Measurements from ENCODE around the gene ZMIZ1. TPM values are rescaled to one million over a fixed set of nuclear protein-coding genes. Genes with fewer than 3 reads are reported as not detected.

The ZMIZ1 gene
- polyA plus RNA-seq, 1 experiment: 13.0 TPM

DNA sequence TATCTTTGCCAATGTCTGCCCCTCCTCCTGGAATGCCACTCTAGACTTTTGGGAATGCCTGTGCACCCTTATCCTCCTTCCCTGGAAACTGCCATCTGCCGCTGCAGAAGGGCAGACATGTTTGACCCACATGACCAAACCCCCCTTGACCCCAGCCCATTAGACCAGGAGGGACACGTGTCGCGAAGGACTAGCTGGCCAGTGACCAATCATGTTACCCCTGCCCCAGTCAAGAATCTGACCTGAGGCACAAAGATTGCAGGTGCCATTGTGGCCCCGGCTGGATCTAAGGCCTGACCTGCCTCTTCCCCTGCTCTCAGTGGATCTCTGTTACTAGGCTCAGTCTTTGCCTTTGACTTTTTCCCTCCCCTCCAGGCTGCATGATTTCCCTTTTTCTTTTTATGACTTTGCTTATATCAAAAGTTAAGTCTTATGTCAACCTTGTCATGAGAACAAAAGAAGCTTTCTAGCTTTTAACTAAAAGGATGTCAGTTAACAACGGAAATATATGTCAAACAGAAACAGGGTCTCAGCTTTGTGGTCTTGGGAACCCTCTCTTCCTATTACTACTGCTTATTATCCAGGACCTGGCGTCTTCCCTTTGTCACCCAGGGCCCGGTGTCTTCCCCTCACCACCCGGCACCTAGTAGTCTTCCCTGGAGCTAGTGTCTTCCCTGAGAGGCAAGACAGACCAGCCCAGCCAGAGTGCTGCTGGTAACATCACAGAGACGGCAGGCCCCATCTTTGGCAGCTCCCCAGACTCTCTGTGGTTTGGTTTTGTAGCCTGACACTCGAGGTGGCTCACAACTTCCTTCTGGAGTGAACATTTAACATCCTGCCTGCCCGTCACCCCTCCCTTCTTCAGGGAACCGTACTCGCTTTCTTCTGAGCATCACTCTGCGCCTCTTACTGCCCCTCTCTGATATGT is 254.1 kb downstream of the ZMIZ1 start:
- no peaks in the 10 kb centered on the region for H3K36me3 ChIP-seq (ENCODE audit: control insufficient read depth, insufficient read depth, low read length)
- ChIA-PET CTCF (interaction anchor here (0.6 to 1.4 kb wide), 4 partner anchors 25 to 128 kb away, joined by 3 to 4 read pairs (median 3); no protein-coding TSS in a partner anchor), POLR2A (no interaction called here)
- no peak for TF ChIP-seq CTCF (IDR thresholded peaks at IDR 0.05; ENCODE audit: insufficient read depth, low read depth, low read length)
- no peak overlapping the region for H3K4me3 ChIP-seq (ENCODE audit: low read depth, low read length)
- H3K27me3 ChIP-seq (ENCODE audit: control insufficient read depth, insufficient read depth, low read length): no peaks in the 10 kb centered on the region
- no peak for DNase-seq (ENCODE audit: low read depth)

- Histone ChIP-seq H3K27me3 (ENCODE audit: control insufficient read depth, insufficient read depth, low read length) (no peaks in the 10 kb centered on the region), H3K36me3 (ENCODE audit: control insufficient read depth, insufficient read depth, low read length) (no peaks in the 10 kb centered on the region), H3K4me3 (ENCODE audit: low read depth, low read length) (no peak overlapping the region)
- TF ChIP-seq CTCF (IDR thresholded peaks at IDR 0.05; ENCODE audit: insufficient read depth, low read depth, low read length): no peak
- no peak for DNase-seq (ENCODE audit: low read depth)
- CTCF ChIA-PET: interaction anchor here (0.6 kb wide), 1 partner anchor 128 kb away, joined by 3 read pairs; no protein-coding TSS in a partner anchor
- POLR2A ChIA-PET: no interaction called here
Observed at GRCh38 chr10:79323602-79324001, 254.8 kb downstream of the ZMIZ1 start.

DNA sequence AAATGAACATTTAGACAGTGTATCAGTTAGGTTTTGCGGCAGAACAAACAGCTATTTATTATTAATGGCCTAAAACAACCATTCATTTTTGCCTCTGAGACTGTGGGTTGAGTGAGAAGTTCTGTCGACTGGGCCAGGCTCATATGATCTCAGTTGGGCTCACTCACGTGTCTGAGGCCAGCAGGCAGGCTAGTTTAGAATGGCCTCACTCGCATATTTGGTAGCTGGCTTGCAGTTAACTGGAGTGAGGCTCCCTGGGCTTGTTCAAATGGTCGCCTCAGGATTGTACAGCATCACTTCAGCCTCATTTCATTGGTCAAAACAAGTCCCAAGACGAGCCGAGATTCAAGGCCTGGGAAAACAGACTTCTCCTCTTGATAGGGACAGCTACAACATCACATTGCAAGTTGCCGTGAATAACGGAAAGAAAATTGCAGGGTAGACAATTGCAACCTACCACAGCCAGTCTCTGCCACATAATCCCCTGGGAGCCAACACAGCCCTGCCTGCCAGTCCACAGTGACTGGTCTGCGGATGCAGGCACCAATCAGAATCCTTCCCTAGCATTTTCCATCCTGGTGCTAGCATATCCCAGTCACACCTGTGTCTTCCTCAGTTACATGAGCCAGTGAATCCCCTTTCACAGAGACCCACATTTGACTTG is 255.4 kb downstream of the ZMIZ1 start:
- POLR2A ChIA-PET: no interaction called here
- no peak for TF ChIP-seq CTCF (IDR thresholded peaks at IDR 0.05; ENCODE audit: insufficient read depth, low read depth, low read length)
- no peaks in the 10 kb centered on the region for H3K36me3 ChIP-seq (ENCODE audit: control insufficient read depth, insufficient read depth, low read length)
- H3K4me3 ChIP-seq (ENCODE audit: low read depth, low read length): no peak overlapping the region
- CTCF ChIA-PET: no interaction called here
- no peaks in the 10 kb centered on the region for H3K27me3 ChIP-seq (ENCODE audit: control insufficient read depth, insufficient read depth, low read length)
- DNase-seq (ENCODE audit: low read depth): no peak

- CTCF ChIA-PET: interaction anchor here (1.6 kb wide), 1 partner anchor 20 kb away, joined by 5 read pairs; no protein-coding TSS in a partner anchor
- no peak for TF ChIP-seq CTCF (IDR thresholded peaks at IDR 0.05; ENCODE audit: insufficient read depth, low read depth, low read length)
- no peaks in the 10 kb centered on the region for H3K36me3 ChIP-seq (ENCODE audit: control insufficient read depth, insufficient read depth, low read length)
- H3K4me3 ChIP-seq (ENCODE audit: low read depth, low read length): no peak overlapping the region
- no peaks in the 10 kb centered on the region for H3K27me3 ChIP-seq (ENCODE audit: control insufficient read depth, insufficient read depth, low read length)
- POLR2A ChIA-PET: no interaction called here
- no peak for DNase-seq (ENCODE audit: low read depth)
Observed at GRCh38 chr10:79326361-79327089, 257.8 kb downstream of the ZMIZ1 start.

- ChIA-PET POLR2A (no interaction called here), CTCF (interaction anchor here (1.6 kb wide), 1 partner anchor 19 kb away, joined by 5 read pairs; no protein-coding TSS in a partner anchor)
- H3K36me3 ChIP-seq (ENCODE audit: control insufficient read depth, insufficient read depth, low read length): no peaks in the 10 kb centered on the region
- H3K4me3 ChIP-seq (ENCODE audit: low read depth, low read length): no peak overlapping the region
- DNase-seq (ENCODE audit: low read depth): no peak
- H3K27me3 ChIP-seq (ENCODE audit: control insufficient read depth, insufficient read depth, low read length): no peaks in the 10 kb centered on the region
- no peak for TF ChIP-seq CTCF (IDR thresholded peaks at IDR 0.05; ENCODE audit: insufficient read depth, low read depth, low read length)
Observed at GRCh38 chr10:79327090-79327457, 258.3 kb downstream of the ZMIZ1 start.
